ENCODE results near the gene USP53. TPM values are rescaled to one million over a fixed set of nuclear protein-coding genes. Genes with fewer than 3 reads are reported as not detected.
"Not testable (repeated sequence)": the region's sequence is repeated elsewhere in the genome, so short reads cannot be mapped to it uniquely, and the experiment has no call there.

USP53 gene
- total RNA-seq, 2 donors from 2014 or later: 37.5 to 83.8 TPM

DNA sequence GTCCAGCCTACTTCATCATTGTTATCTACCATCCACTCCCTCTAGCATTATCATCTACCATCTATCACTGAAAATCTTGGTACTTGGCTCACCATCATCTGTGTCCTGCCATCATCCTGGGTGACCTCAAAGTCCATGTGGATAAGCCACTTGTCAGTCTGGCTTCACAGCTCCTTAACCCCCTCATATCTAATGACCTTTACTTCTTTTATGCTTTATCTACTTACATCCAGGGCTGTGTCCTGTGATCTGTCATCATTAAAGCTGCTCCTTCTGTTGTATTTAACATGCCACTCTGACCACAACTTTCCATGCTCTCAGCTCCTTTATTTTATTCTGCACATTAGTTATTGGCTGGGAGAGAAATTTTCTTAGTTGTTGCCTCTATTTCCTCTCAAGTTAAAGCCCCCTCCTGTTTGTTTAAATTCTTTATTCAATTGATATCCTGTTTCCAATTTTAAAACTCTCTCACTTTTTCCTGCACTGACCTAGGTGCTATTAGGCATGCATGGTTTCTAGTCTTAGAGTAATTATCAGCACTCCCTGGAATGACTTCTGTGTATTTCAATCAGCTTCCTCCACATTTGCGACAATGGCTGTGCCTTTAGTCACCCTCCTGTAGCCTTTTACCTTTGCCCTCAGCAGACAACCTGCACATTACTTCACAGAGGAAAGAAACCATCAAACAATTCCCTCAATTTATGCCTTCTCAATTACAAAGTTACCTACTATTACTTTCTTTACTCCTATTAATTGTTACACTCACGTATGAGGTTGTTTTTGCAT lies 117.5 kb downstream of the USP53 start:
- Histone ChIP-seq H3K27me3 (no peaks in the 10 kb centered on the region), H3K27ac (no peak overlapping the region)
- DNase-seq: no peak

DNA sequence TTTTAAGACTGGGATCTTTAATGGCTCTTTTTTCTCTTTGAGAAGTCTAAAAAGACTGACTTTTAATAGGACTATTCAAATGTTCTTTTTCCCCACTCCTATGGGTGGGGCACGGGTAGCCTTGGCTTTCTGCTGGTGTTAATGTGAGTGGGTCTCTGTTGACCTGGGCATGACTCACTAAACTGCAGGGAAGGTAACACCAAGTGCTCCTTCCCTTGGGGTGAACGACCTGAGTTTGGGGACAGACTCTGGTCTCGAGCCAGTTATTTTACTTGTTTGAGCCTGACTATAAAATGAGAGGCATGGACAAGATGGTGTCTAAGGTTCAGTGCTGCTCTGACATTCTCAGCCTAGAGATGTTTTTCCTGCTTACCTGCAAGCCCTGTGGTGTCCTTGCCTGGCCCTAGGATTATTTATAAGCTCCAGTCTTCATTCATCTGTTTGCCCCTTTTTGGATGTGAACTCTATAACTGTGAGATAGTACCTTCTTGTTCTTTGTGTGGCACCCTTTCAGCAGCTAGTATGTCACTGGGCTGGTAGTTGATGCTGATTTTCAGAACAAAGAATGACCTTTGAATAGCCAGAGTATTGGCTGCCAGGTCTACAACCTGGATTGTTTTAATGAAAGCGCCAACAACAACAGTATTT lies 123.9 kb downstream of the USP53 start:
- DNase-seq; H3K9ac ChIP-seq (ENCODE audit: low read depth in 2 of 2, low read length in 2 of 2); H3K9me3 ChIP-seq; H3K27ac ChIP-seq; H3K27me3 ChIP-seq; intact Hi-C loops (cut with DNase I); H3K4me1 ChIP-seq; H3K36me3 ChIP-seq; H3K4me3 ChIP-seq: not testable (repeated sequence)

More for the DNA sequence above, 117.5 kb downstream of the USP53 start:
- Histone ChIP-seq H3K9me3 (no peaks in the 10 kb centered on the region), H3K9ac (ENCODE audit: low read depth in 2 of 2, low read length in 2 of 2) (no peak overlapping the region), H3K36me3 (no peaks in the 10 kb centered on the region), H3K4me3 (no peak overlapping the region), H3K4me1 (no peaks in the 10 kb centered on the region)
- no peak for TF ChIP-seq CTCF (IDR thresholded peaks at IDR 0.05)
- intact Hi-C loops (cut with DNase I): no loop called here

DNA sequence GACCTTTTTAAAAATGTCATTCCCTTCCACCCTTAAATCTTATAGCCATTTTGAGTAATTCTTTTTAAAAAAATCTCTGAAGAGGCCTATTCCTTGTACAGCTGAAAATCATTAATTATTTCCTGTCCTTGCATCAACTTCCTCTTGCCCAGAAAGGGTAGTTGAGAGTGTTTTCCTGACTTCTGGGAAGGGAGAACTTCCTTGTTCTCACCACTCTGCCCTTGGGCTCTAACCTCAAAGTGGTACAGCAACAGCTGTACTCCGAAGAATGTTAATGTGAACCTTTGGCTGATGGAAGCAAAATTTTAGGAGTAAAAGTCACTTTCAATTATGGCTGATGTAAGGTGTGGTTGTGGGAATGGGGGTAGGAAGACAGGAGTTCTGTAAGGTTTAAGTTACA lies 124.5 kb downstream of the USP53 start:
- H3K4me1 ChIP-seq: no peaks in the 10 kb centered on the region
- no peak for TF ChIP-seq CTCF (IDR thresholded peaks at IDR 0.05)
- H3K9me3 ChIP-seq: no peaks in the 10 kb centered on the region
- H3K9ac ChIP-seq (ENCODE audit: low read depth in 2 of 2, low read length in 2 of 2): no peak overlapping the region
- H3K27me3 ChIP-seq: no peaks in the 10 kb centered on the region
- H3K27ac ChIP-seq: no peak overlapping the region
- intact Hi-C loops (cut with DNase I): no loop called here
- no peak for DNase-seq
- H3K4me3 ChIP-seq: no peak overlapping the region
- H3K36me3 ChIP-seq: no peaks in the 10 kb centered on the region

DNA sequence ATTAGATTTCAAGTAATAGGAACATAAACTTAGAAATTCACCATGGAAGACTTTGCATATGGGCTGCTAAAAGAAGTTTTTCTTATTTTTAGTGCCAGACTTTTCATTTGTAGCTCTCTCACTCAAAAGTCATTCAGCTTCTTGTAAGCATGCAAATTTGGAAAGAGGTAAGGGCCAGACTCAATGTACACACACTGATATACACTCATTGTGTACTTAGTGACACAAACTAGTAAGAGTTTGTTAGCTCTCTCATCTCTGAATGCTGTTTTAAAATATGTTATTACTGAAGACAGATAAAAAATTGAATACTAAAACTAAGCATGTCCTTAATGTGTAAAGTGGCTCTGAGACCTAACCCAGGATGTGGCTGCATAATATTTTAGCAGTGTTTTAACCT lies 127.4 kb downstream of the USP53 start:
- DNase-seq; intact Hi-C loops (cut with DNase I); H3K27ac ChIP-seq; H3K9ac ChIP-seq (ENCODE audit: low read depth in 2 of 2, low read length in 2 of 2); H3K27me3 ChIP-seq; H3K36me3 ChIP-seq; H3K9me3 ChIP-seq; H3K4me3 ChIP-seq; H3K4me1 ChIP-seq: not testable (repeated sequence)

GRCh38 chr4:119343293-119343692 lies 130.8 kb downstream of the USP53 start:
- intact Hi-C loops (cut with DNase I); DNase-seq; H3K9me3 ChIP-seq; H3K4me3 ChIP-seq; H3K4me1 ChIP-seq; H3K9ac ChIP-seq (ENCODE audit: low read depth in 2 of 2, low read length in 2 of 2); H3K36me3 ChIP-seq; H3K27me3 ChIP-seq; H3K27ac ChIP-seq: not testable (repeated sequence)

Other genes with a start within 250 kb of the USP53 start
- gene MYOZ2, start 76.9 kb upstream of the USP53 start, total RNA-seq: under 1 TPM in 1 of 2 donors, not detected in 1; 0.08 TPM
- 10 to 100 TPM; 36.3 to 70.4 TPM for gene FABP2, start 109.4 kb downstream of the USP53 start, total RNA-seq

Measured in colonic mucosa (tissue), 4 donors.